Middle frontal gyrus (tissue), 1 donor: ENCODE results near the gene ERC2.

Experiments used
- DNase-seq: peaks from one replicate; pipeline ENCODE4 v3.0.0-alpha.2; 2015; ENCODE audit warnings: low spot score; ENCODE audit errors: extremely low spot score

Gene ERC2

GRCh38 chr3:55721716-55722484, 746.4 kb downstream of the ERC2 start:
- DNase-seq = no peak

DNA sequence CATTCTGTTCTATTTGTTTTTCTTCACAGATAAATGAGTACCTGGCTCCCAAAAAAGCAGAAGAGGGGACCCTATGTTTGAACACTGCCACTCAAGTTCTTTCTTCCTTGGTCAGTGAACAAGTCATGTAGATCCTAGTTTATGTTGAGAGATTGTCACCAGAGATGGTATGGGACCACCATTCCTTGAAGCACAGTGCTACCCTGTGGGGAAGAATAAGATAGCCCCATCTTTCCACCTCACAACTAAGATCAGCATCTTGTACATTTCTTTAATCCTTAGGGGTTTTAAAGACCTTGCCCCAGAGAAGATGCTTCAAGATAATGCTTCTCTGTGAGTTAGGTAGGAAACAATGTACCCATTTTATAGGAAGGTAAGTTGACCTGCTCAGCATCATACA, 747.7 kb downstream of the ERC2 start:
- no peak for DNase-seq

DNA sequence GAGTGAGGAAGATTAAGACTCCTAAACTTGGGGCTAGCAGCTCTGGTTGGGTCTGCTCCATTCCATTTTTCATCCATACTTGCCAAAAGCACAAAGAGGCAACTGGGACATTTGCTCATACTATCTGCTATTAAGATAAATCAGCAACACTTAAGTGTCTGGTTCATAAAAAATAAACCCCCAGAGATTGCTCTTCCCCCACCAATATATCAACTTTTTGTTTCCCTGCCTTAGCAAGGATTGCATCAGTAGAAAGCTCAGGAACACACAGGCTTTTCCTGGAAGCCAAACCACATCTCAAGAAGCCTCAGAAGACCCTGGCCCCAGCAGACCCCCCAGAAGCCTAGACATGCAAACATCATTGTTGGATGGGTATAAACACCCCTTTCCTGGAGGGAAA, 748.8 kb downstream of the ERC2 start:
- DNase-seq = no peak

DNA sequence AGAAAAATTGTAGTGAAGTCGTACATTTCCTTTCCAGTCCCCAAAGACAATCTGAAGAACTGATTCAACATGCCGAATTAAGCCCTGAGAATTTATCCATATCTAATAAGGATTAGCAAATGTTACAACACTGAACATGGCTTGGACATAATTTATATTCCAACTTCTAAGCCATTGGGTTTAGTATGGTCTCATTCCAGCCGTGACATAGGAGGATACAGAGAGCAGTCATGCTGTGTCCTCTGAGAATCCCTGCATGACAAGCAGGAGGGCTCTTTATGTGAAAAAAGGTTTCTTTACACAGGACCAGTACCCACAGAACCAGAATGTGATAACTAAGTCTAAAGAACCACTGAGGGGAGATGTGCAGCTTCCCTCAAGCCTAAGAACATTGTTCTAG, 749.3 kb downstream of the ERC2 start:
- DNase-seq = no peak

DNA sequence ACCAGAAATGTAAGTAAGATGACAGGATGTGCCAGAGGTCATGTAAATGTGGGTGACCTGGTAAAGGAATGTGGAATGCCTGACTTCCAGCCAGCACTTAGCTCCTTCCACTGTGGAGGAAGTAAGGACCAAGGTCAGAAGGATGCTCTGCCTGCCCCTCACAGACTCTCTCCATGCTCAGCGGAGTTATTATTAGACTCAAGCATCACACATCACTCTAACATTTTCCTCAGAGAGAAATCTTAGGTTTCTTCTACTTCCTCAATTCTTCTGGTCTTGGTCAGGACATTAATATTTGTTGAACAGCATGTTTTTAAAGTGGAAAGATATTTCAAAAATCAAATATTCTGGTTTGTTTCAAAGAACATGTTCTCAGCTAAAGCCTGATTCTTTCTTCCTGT, 749.7 kb downstream of the ERC2 start:
- no peak for DNase-seq

- DNase-seq = no peak
Observed at GRCh38 chr3:55718074-55718473, 750.2 kb downstream of the ERC2 start.

- DNase-seq = no peak
Observed at GRCh38 chr3:55717481-55717880, 750.8 kb downstream of the ERC2 start.

GRCh38 chr3:55716611-55717225, 751.5 kb downstream of the ERC2 start:
- no peak for DNase-seq

- DNase-seq = no peak
Observed at GRCh38 chr3:55716044-55716443, 752.2 kb downstream of the ERC2 start.

GRCh38 chr3:55714057-55714456, 754.2 kb downstream of the ERC2 start:
- no peak for DNase-seq

DNA sequence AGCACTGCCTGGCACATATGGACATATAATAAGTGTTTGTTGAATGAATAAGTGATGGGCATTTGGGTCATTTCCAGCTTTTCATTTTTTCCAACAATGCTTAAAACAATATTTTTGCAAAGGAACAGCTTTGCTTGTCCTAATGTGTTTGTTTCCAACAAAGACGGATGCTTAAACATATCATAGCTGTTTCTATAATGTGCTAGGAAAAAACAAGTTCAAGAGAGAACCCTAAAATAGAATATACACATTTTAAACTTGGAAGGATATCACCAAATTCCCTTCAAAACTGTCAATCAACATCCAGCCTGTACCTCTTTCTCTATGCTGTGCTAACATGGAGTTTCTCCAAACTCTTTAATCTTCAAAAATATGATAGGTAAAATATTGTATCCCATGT, 756.6 kb downstream of the ERC2 start:
- DNase-seq = no peak

GRCh38 chr3:55709411-55710012, 758.8 kb downstream of the ERC2 start:
- no peak for DNase-seq

GRCh38 chr3:55708921-55709320, 759.3 kb downstream of the ERC2 start:
- DNase-seq = no peak

- DNase-seq = no peak
Observed at GRCh38 chr3:55708242-55708641, 760.0 kb downstream of the ERC2 start.

GRCh38 chr3:55704521-55704920, 763.7 kb downstream of the ERC2 start:
- no peak for DNase-seq

GRCh38 chr3:55702822-55703221, 765.4 kb downstream of the ERC2 start:
- no peak for DNase-seq

- DNase-seq = no peak
Observed at GRCh38 chr3:55701997-55702396, 766.3 kb downstream of the ERC2 start.

GRCh38 chr3:55698831-55699230, 769.4 kb downstream of the ERC2 start:
- no peak for DNase-seq

GRCh38 chr3:55697177-55697865, 770.9 kb downstream of the ERC2 start:
- no peak for DNase-seq

GRCh38 chr3:55692957-55693558, 775.2 kb downstream of the ERC2 start:
- DNase-seq = no peak

DNA sequence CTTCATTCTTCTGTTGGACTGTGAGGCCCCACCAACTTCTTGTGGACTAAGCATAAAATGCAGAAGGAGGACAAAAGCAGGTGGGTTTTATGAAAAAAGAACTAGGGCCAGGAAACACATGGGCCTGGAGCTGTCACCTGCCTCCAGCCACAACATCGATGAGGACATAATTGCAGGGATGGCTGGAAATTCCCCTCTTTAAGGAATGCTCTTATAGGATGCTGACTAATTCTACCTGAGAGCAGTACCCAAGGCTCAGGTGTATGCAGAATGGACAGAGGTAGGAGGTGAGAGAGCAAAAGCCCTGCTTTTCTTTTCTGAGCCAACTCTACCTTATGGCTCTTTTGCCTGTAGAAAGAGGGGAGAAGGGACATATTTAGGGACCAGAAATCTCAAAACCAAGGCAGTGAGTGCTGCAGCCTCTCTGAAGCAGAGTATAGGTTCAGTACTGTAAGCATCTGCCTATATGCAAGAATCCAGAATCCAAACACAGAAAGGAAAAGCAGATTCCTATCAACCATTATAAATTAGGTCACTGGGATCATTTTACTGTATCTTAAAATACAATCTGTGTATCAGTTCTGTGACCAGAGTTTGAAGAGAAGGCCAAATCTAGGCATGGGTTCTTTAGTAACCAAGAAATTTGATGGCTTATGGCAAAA, 775.8 kb downstream of the ERC2 start:
- DNase-seq = no peak
